Measurements from ENCODE around the gene CFAP20. TPM values are rescaled to one million over a fixed set of nuclear protein-coding genes. Genes with fewer than 3 reads are reported as not detected.
"Not testable (repeated sequence)": the region's sequence is repeated elsewhere in the genome, so short reads cannot be mapped to it uniquely, and the experiment has no call there.

CFAP20 gene
- total RNA-seq, 4 donors from 2014 or later, result 34.8 to 90.2 (median 57.7) TPM

DNA sequence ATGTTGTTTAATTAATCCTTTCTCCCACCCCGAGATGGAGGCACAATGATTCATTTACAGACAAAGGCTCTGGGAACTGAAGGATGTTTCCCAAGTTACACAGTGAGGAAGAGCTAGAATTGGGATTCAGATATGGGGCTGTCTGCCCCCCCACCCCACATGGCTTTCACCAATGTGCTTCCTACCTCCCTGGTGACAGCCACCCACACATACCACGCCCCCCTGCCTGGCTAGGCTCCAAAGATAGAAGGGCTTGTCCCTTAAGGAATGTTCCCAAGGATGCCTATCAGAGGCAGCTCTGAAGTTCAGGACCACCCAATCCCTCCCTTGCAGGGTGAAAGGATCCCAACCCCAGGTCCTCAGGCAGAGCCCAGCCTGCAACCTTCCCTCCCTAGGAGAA, 32.9 kb downstream of the CFAP20 start:
- intact Hi-C loops (cut with DNase I), result no loop called here
- DNase-seq, result no peak
- WGBS, 2 donors, result 76 to 83% methylated on average over 2 of the region's 2 CpGs

DNA sequence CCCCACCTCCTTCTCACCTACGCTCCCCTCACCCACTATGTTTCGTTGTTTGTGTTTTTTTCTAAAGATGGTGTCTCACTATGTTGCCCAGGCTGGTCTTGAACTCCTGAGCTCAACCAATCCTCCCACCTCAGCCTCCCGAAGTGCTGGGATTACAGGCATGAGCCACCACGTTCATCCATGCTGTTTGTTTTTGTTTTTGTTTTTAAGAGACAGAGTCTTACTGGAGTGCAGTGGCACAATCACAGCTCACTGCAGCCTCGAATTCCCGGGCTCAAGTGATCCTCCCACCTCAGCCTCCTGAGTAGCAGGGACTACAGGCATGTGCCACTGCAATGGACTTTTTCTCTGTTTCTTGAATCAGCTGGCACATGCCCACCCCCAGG, 33.6 kb downstream of the CFAP20 start:
- H3K4me1 ChIP-seq, result peaks cover 10 to 22% of the 10 kb centered on the region in 2 donors
- H3K27ac ChIP-seq; H3K4me3 ChIP-seq (replicated peaks in 1 of 3); intact Hi-C loops (cut with DNase I); H3K27me3 ChIP-seq; DNase-seq; H3K36me3 ChIP-seq; H3K9me3 ChIP-seq: not testable (repeated sequence)
- 75% methylated on average over 6 of the region's 6 CpGs for WGBS, 2 donors

More for the DNA sequence above, 32.9 kb downstream of the CFAP20 start:
- H3K27ac ChIP-seq, result no peak overlapping the region
- H3K4me1 ChIP-seq, result peaks cover 12 to 22% of the 10 kb centered on the region in 2 donors
- no peaks in the 10 kb centered on the region for H3K27me3 ChIP-seq
- TF ChIP-seq, protein P1, sequence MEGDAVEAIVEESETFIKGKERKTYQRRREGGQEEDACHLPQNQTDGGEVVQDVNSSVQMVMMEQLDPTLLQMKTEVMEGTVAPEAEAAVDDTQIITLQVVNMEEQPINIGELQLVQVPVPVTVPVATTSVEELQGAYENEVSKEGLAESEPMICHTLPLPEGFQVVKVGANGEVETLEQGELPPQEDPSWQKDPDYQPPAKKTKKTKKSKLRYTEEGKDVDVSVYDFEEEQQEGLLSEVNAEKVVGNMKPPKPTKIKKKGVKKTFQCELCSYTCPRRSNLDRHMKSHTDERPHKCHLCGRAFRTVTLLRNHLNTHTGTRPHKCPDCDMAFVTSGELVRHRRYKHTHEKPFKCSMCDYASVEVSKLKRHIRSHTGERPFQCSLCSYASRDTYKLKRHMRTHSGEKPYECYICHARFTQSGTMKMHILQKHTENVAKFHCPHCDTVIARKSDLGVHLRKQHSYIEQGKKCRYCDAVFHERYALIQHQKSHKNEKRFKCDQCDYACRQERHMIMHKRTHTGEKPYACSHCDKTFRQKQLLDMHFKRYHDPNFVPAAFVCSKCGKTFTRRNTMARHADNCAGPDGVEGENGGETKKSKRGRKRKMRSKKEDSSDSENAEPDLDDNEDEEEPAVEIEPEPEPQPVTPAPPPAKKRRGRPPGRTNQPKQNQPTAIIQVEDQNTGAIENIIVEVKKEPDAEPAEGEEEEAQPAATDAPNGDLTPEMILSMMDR (IDR thresholded peaks at IDR 0.05), result no peak
- no peak for TF ChIP-seq POLR2A (IDR thresholded peaks at IDR 0.05)
- no peaks in the 10 kb centered on the region for H3K36me3 ChIP-seq
- no peaks in the 10 kb centered on the region for H3K9me3 ChIP-seq
- no peak overlapping the region for H3K4me3 ChIP-seq (replicated peaks in 1 of 3)

DNA sequence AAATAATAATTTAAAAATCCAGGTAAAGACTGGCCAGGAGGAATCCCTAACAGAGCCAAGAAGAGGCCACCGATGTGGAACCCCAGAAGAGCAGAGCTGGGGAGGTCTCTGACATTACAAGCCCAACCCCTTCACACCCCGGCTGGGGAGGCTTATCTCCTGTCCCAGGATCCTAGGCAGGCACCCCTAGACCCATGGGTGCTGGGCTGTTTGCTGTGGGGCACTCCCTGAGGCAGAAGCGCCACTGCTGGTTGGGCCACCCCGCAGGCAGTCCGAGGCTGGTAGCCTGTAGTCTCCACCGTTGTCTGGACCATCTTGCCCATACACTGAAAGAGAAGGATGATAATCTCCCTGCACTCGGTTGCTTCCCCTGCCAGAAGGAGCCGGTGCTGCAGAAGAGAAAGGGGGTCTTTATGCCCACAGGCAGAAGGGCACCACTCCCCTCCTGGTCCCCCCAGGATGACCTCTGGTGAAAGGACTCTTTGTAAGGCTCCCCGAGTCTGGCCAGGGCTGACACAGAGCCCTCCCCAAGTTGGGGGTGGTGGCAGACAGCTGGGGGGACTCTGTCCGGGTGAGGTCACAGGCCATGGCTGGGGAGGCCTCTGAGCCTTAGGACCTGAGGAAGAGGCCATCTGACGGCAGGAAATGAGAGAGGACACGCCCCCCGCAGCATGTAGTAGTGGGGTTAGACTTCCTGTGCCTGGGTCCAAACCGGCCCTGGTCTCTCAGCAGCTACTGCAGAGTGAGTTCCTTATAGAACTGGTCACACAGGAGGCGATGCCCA, 34.2 kb downstream of the CFAP20 start:
- Histone ChIP-seq H3K4me3 (replicated peaks in 1 of 3) (no peak overlapping the region), H3K27me3 (no peaks in the 10 kb centered on the region), H3K4me1 (peaks cover 5 to 19% of the 10 kb centered on the region in 2 donors), H3K9me3 (no peaks in the 10 kb centered on the region), H3K36me3 (no peaks in the 10 kb centered on the region), H3K27ac (no peak overlapping the region)
- 72 to 73% methylated on average over 11 of the region's 15 CpGs for WGBS, 2 donors
- no peak for TF ChIP-seq POLR2A (IDR thresholded peaks at IDR 0.05)
- intact Hi-C loops (cut with DNase I), result no loop called here
- no peak for DNase-seq

DNA sequence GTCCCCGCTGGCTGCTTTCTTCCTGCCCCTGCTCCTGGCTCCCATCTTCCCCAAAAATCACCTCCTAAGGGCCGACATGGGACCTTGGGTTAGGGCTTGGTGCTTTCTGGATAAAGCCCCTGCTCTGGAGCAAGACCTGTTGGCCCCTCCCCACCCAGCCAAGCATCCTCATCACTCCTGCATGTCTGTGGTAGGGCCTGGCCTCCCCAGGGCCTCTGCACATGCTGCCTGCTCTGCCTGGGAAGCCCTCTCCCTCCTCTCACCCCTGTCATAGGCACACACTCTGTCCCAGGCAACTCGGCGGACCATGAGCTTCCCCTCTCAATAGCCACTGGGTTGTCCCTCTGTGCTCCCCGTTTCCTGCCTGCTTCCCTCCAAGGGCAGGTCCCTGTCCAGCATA, 35.2 kb downstream of the CFAP20 start:
- no peak overlapping the region for H3K4me3 ChIP-seq (replicated peaks in 1 of 3)
- no peak overlapping the region for H3K27ac ChIP-seq
- H3K27me3 ChIP-seq, result no peaks in the 10 kb centered on the region
- 83 to 90% methylated on average over 5 of the region's 5 CpGs for WGBS, 2 donors
- H3K36me3 ChIP-seq, result no peaks in the 10 kb centered on the region
- intact Hi-C loops (cut with DNase I), result no loop called here
- DNase-seq, result no peak
- H3K9me3 ChIP-seq, result no peaks in the 10 kb centered on the region
- TF ChIP-seq, protein P1 (IDR thresholded peaks at IDR 0.05), result no peak
- TF ChIP-seq POLR2A (IDR thresholded peaks at IDR 0.05), result no peak
- peaks cover 0 to 11% of the 10 kb centered on the region in 2 donors for H3K4me1 ChIP-seq

DNA sequence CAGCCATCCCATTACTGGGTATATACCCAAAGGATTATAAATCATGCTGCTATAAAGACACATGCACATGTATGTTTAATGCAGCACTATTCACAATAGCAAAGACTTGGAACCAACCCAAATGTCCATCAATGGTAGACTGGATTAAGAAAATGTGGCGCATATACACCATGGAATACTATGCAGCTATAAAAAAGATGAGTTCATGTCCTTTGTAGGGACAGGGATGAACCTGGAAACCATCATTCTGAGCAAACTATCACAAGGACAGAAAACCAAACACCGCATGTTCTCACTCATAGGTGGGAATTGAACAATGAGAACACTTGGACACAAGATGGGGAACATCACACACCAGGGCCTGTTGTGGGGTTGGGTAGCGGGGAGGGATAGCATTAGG, 38.8 kb downstream of the CFAP20 start:
- H3K36me3 ChIP-seq; H3K4me1 ChIP-seq; H3K4me3 ChIP-seq (replicated peaks in 1 of 3); intact Hi-C loops (cut with DNase I); H3K9me3 ChIP-seq; DNase-seq; H3K27me3 ChIP-seq; H3K27ac ChIP-seq: not testable (repeated sequence)
- WGBS, 2 donors, result 97 to 98% methylated on average over 3 of the region's 3 CpGs

DNA sequence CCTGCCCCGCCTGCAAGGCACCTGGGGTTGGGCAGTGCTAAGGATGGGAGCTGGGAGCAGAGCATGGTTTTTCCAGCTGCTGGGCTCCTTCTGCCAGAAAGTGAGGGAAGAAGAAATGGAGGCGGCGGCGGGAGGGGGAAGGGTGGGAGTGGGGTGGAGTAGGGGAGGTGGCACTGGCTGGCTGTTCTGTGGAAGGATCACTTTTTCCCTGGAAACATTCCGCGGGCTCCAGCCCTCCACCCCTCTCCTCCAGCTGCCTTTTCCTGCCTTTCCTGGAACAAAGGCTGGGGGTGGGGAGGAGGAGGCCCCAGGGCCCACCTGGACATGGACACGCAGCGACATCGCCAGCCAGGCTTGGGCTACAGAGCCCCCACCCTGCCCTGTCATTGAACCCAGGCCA, 41.1 kb downstream of the CFAP20 start:
- intact Hi-C loops (cut with DNase I), result no loop called here
- 56% methylated on average over 6 to 9 of the region's 9 CpGs for WGBS, 2 donors
- H3K4me1 ChIP-seq, result no peaks in the 10 kb centered on the region

More for the DNA sequence above, 41.1 kb downstream of the CFAP20 start:
- Histone ChIP-seq H3K4me3 (replicated peaks in 1 of 3) (no peak overlapping the region), H3K27ac (no peak overlapping the region), H3K27me3 (no peaks in the 10 kb centered on the region), H3K9me3 (no peaks in the 10 kb centered on the region), H3K36me3 (no peaks in the 10 kb centered on the region)
- no peak for DNase-seq
- TF ChIP-seq, protein P1 (IDR thresholded peaks at IDR 0.05), result no peak
- no peak for TF ChIP-seq POLR2A (IDR thresholded peaks at IDR 0.05)
